IMR-90 (cell line): ENCODE results near the gene RNF141. TPM values are rescaled to one million over a fixed set of nuclear protein-coding genes. Genes with fewer than 3 reads are reported as not detected.

Source experiments
- ATAC-seq: fragments of 200-7000 bp; cut with Tn5 transposase; 2 replicates; pipeline ENCODE4 v1.9.1; 2020; ENCODE audit warnings: low read depth, mild to moderate bottlenecking, moderate library complexity
- BruUV-seq: library from RNA; stranded (reverse); fragments of 400-500 nt; replicated peaks from 2 replicates; lab custom pipeline; 2021; lab: Mats Ljungman, UMichigan
- CTCF ChIA-PET: fragments of 300-600 bp; formaldehyde crosslinking; extraction: SDS; loops from one replicate; lab custom pipeline; 2021; ENCODE audit warnings: antibody characterized with exemption; lab: Yijun Ruan, JAX
- POLR2A ChIA-PET: fragments of 300-600 bp; sonication (Branson Sonifier 250); formaldehyde crosslinking; loops from one replicate; lab custom pipeline; 2022; ENCODE audit warnings: antibody characterized with exemption; ENCODE audit not compliant: unreplicated experiment; lab: Charles Lee
- DNase-seq: peaks from one replicate; pipeline ENCODE4 v3.0.0; 2013
- H2AFZ ChIP-seq: replicated peaks from 2 replicates; pipeline ENCODE3; 2013; ENCODE audit warnings: low read length, mild to moderate bottlenecking; ENCODE audit not compliant: poor library complexity
- H2AK5ac ChIP-seq: 2 replicates; pipeline ENCODE4 v1.6.1; 2013; ENCODE audit warnings: low read depth, low read length, inconsistent platforms
- H2AK9ac ChIP-seq: replicated peaks from 2 replicates; pipeline ENCODE3; 2013; ENCODE audit warnings: mild to moderate bottlenecking, low read depth, low read length, moderate library complexity; ENCODE audit not compliant: poor library complexity
- H2BK120ac ChIP-seq: 2 replicates; pipeline ENCODE4 v1.6.1; 2013; ENCODE audit warnings: low read depth, low read length, inconsistent platforms
- H2BK15ac ChIP-seq: 3 replicates; pipeline ENCODE4 v1.6.1; 2013; ENCODE audit warnings: low read depth, low read length, inconsistent platforms
- H2BK20ac ChIP-seq: 2 replicates; pipeline ENCODE4 v1.6.1; 2013; ENCODE audit warnings: low read depth, mild to moderate bottlenecking, inconsistent platforms, low read length, moderate library complexity
- H2BK5ac ChIP-seq: 2 replicates; pipeline ENCODE4 v1.6.1; 2013; ENCODE audit warnings: mild to moderate bottlenecking, low read depth, low read length, inconsistent platforms; ENCODE audit not compliant: poor library complexity, severe bottlenecking
- H3K14ac ChIP-seq: replicated peaks from 2 replicates; pipeline ENCODE4 v1.6.1; 2013; ENCODE audit warnings: low read depth, low read length, inconsistent platforms
- H3K18ac ChIP-seq: 2 replicates; pipeline ENCODE4 v1.6.1; 2013; ENCODE audit warnings: low read depth, low read length, control low read depth
- H3K23ac ChIP-seq: 2 replicates; pipeline ENCODE4 v1.6.1; 2013; ENCODE audit warnings: low read depth, low read length, inconsistent platforms
- H3K27ac ChIP-seq: 2 replicates; pipeline ENCODE4 v1.5.1; 2013; ENCODE audit warnings: mild to moderate bottlenecking, control low read depth, low read length; ENCODE audit not compliant: insufficient read depth
- H3K27me3 ChIP-seq: 2 replicates; pipeline ENCODE4 v1.6.1; 2013; ENCODE audit warnings: low read length; ENCODE audit not compliant: control insufficient read depth, insufficient read depth
- H3K36me3 ChIP-seq: 2 replicates; pipeline ENCODE4 v1.6.1; 2013; ENCODE audit warnings: low read length, mixed read lengths; ENCODE audit not compliant: control insufficient read depth, insufficient read depth
- H3K4ac ChIP-seq: 2 replicates; pipeline ENCODE4 v1.6.1; 2013; ENCODE audit warnings: low read depth, low read length, inconsistent platforms
- H3K4me1 ChIP-seq: 2 replicates; pipeline ENCODE4 v1.6.1; 2013; ENCODE audit warnings: low read length, mixed read lengths; ENCODE audit not compliant: control insufficient read depth, insufficient read depth
- H3K4me2 ChIP-seq: 2 replicates; pipeline ENCODE4 v1.6.1; 2013; ENCODE audit warnings: low read depth, mild to moderate bottlenecking, control low read depth, low read length, moderate library complexity
- H3K4me3 ChIP-seq: 2 replicates; pipeline ENCODE4 v1.5.1; 2013; ENCODE audit warnings: low read depth, mild to moderate bottlenecking, control low read depth, low read length, moderate library complexity; ENCODE audit not compliant: insufficient read depth
- H3K56ac ChIP-seq: 2 replicates; pipeline ENCODE4 v1.6.1; 2013; ENCODE audit warnings: low read length, inconsistent platforms; ENCODE audit not compliant: insufficient read depth; ENCODE audit errors: extremely low read depth
- H3K79me1 ChIP-seq, 2 experiments: 2 replicates each; pipeline ENCODE4 v1.6.1; 2013; ENCODE audit warnings: low read length in 2 of 2, inconsistent platforms in 1 of 2, low read depth in 1 of 2
- H3K9ac ChIP-seq: 2 replicates; pipeline ENCODE4 v1.6.1; 2013; ENCODE audit warnings: low read depth, low read length, control low read depth
- H3K9me1 ChIP-seq: 2 replicates; pipeline ENCODE4 v1.6.1; 2013; ENCODE audit warnings: low read length, inconsistent platforms; ENCODE audit not compliant: insufficient read depth
- H3K9me3 ChIP-seq: 2 replicates; pipeline ENCODE4 v1.6.1; 2013; ENCODE audit warnings: low read length; ENCODE audit not compliant: control insufficient read depth, insufficient read depth
- H4K20me1 ChIP-seq: 2 replicates; pipeline ENCODE4 v1.6.1; 2013; ENCODE audit warnings: low read length, inconsistent platforms; ENCODE audit not compliant: insufficient read depth
- H4K5ac ChIP-seq: 2 replicates; pipeline ENCODE4 v1.6.1; 2013; ENCODE audit warnings: mild to moderate bottlenecking, low read depth, low read length, control low read depth
- H4K8ac ChIP-seq, 2 experiments: 2 replicates each; pipeline ENCODE4 v1.6.1; 2013; ENCODE audit warnings: low read depth in 2 of 2, low read length in 2 of 2, control low read depth in 1 of 2, inconsistent platforms in 1 of 2
- H4K91ac ChIP-seq: 2 replicates; pipeline ENCODE4 v1.6.1; 2013; ENCODE audit warnings: low read depth, low read length, inconsistent platforms; ENCODE audit not compliant: insufficient read depth
- BHLHE40 ChIP-seq: fragments of 150-350 bp; IDR thresholded peaks from 2 replicates; pipeline ENCODE4 v1.6.1; 2016; ENCODE audit warnings: mild to moderate bottlenecking, low read depth, low read length
- CEBPB ChIP-seq: IDR thresholded peaks from 2 replicates; pipeline ENCODE4 v1.6.1; 2012; ENCODE audit warnings: low read depth, low read length, improper control_type of control experiment
- CHD1 ChIP-seq: IDR thresholded peaks from 2 replicates; pipeline ENCODE4 v1.6.1; 2012; ENCODE audit warnings: low read depth, low read length, improper control_type of control experiment
- ELK1 ChIP-seq: fragments of 150-350 bp; IDR thresholded peaks from 2 replicates; pipeline ENCODE4 v1.6.1; 2016; ENCODE audit warnings: low read depth, mild to moderate bottlenecking, low read length, moderate library complexity, borderline replicate concordance
- FOS ChIP-seq: fragments of 150-350 bp; IDR thresholded peaks from 2 replicates; pipeline ENCODE4 v1.6.1; 2016; ENCODE audit warnings: low read depth, low read length
- MAFK ChIP-seq: IDR thresholded peaks from 2 replicates; pipeline ENCODE4 v1.6.1; 2012; ENCODE audit warnings: low read depth, low read length, improper control_type of control experiment
- MAZ ChIP-seq: IDR thresholded peaks from 2 replicates; pipeline ENCODE4 v1.6.1; 2012; ENCODE audit warnings: low read depth, mild to moderate bottlenecking, low read length, improper control_type of control experiment, moderate library complexity, borderline replicate concordance
- MXI1 ChIP-seq: IDR thresholded peaks from 2 replicates; pipeline ENCODE4 v1.6.1; 2012; ENCODE audit warnings: low read depth, mild to moderate bottlenecking, low read length, moderate library complexity, borderline replicate concordance
- NFE2L2 ChIP-seq: fragments of 150-350 bp; IDR thresholded peaks from 2 replicates; pipeline ENCODE4 v1.6.1; 2016; ENCODE audit warnings: low read depth, mild to moderate bottlenecking, low read length
- POLR2A ChIP-seq: IDR thresholded peaks from 2 replicates; pipeline ENCODE4 v1.6.1; 2012; ENCODE audit warnings: mild to moderate bottlenecking, low read depth, low read length
- RAD21 ChIP-seq: IDR thresholded peaks from 2 replicates; pipeline ENCODE4 v1.6.1; 2012; ENCODE audit warnings: low read length, improper control_type of control experiment
- RCOR1 ChIP-seq: IDR thresholded peaks from 2 replicates; pipeline ENCODE4 v1.6.1; 2012; ENCODE audit warnings: mild to moderate bottlenecking, low read length, improper control_type of control experiment; ENCODE audit not compliant: insufficient replicate concordance
- RFX5 ChIP-seq: IDR thresholded peaks from 2 replicates; pipeline ENCODE4 v1.8.0; 2012; ENCODE audit warnings: low read depth, mild to moderate bottlenecking, low read length, moderate library complexity
- SMC3 ChIP-seq: fragments of 150-350 bp; IDR thresholded peaks from 2 replicates; pipeline ENCODE4 v1.6.1; 2016; ENCODE audit warnings: low read depth, mild to moderate bottlenecking, antibody characterized with exemption, low read length, moderate library complexity
- WGBS, 2 experiments: methylation state at CpG; one replicate each; pipeline versions ENCODE4 v1.1.5 to v1.1.7; 2013; ENCODE audit warnings: missing lambda C conversion rate in 2 of 2; ENCODE audit not compliant: insufficient read length in 1 of 2; ENCODE audit errors: extremely low coverage in 2 of 2; 5-methylcytosine and 5-hydroxymethylcytosine counted together
- dilution Hi-C: fragments of 300-500 bp; cut with HindIII; formaldehyde crosslinking; loops from one replicate; pipeline ENCODE4 v1.14.3; 2018; ENCODE audit warnings: low sequenced_read_pairs; ENCODE audit not compliant: unreplicated experiment
- in situ Hi-C: fragments of 300-500 bp; cut with MboI; formaldehyde crosslinking; loops from 3 replicates; pipeline ENCODE4 v1.14.3; 2019; ENCODE audit warnings: low sequenced_read_pairs, inconsistent platforms, mixed read lengths
- intact Hi-C: fragments of 100-400 bp; cut with micrococcal nuclease; formaldehyde crosslinking; loops from 2 replicates; pipeline ENCODE4 v1.10.0; 2022
- polyA plus RNA-seq, 3 experiments: library from polyadenylated mRNA; depleted of rRNA; stranded (reverse); fragments of >200 nt; gene quantifications; 2 replicates each; pipeline ENCODE4 v1.2.3, GENCODE V29; 2012; ENCODE audit warnings: low replicate concordance in 1 of 3
- total RNA-seq: library from RNA; depleted of rRNA; stranded (reverse); fragments of >200 nt; gene quantifications from 2 replicates; pipeline ENCODE4 v1.2.3, GENCODE V29; 2012
- TF ChIP-seq, protein P1 (sequence below): fragments of 150-350 bp; IDR thresholded peaks from 2 replicates; pipeline ENCODE4 v1.6.1; 2017; ENCODE audit warnings: mild to moderate bottlenecking, antibody characterized with exemption, low read length, low read depth
- TF ChIP-seq, protein P2 (sequence below): conservative IDR thresholded peaks from 2 replicates; pipeline ENCODE4 v1.5.1; 2012; ENCODE audit warnings: mild to moderate bottlenecking, low read depth, low read length, improper control_type of control experiment

Gene RNF141
- total and polyA plus RNA-seq, 2 of the 4 experiments (the other 2 are of a cell fraction): 13.8 to 18.6 TPM

DNA sequence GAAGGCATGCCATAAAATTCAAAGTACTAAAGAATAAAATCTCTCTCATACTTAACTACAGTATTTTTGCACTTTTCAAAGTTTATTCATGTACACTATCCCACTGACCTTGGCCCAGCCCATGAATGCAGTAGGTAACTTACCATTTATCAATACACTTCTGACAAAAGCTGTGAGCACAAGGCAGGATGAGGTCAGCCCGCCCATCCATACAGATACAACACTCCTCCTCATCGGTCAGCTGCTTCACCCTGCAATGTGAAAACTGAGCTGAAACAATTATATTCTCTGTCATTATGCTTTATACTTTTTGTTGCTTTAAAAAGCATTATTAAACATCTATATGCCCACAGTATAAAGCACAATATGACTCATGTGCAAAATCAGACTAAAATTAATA lies 22.1 kb downstream of the RNF141 start:
- no peak overlapping the region for H4K8ac ChIP-seq
- H2AK5ac ChIP-seq: peak overlapping the region; percentile 79
- no peak overlapping the region for H3K4me3 ChIP-seq
- TF ChIP-seq RFX5: no peak
- TF ChIP-seq MXI1: no peak
- no peak for TF ChIP-seq MAZ
- TF ChIP-seq, protein P1, sequence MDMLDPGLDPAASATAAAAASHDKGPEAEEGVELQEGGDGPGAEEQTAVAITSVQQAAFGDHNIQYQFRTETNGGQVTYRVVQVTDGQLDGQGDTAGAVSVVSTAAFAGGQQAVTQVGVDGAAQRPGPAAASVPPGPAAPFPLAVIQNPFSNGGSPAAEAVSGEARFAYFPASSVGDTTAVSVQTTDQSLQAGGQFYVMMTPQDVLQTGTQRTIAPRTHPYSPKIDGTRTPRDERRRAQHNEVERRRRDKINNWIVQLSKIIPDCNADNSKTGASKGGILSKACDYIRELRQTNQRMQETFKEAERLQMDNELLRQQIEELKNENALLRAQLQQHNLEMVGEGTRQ: no peak
- no peak for TF ChIP-seq NFE2L2
- no peak for TF ChIP-seq MAFK
- no peak for TF ChIP-seq BHLHE40
- no peak for TF ChIP-seq POLR2A
- no peak for TF ChIP-seq CHD1
- TF ChIP-seq CEBPB: no peak
- TF ChIP-seq ELK1: no peak
- TF ChIP-seq, protein P2, sequence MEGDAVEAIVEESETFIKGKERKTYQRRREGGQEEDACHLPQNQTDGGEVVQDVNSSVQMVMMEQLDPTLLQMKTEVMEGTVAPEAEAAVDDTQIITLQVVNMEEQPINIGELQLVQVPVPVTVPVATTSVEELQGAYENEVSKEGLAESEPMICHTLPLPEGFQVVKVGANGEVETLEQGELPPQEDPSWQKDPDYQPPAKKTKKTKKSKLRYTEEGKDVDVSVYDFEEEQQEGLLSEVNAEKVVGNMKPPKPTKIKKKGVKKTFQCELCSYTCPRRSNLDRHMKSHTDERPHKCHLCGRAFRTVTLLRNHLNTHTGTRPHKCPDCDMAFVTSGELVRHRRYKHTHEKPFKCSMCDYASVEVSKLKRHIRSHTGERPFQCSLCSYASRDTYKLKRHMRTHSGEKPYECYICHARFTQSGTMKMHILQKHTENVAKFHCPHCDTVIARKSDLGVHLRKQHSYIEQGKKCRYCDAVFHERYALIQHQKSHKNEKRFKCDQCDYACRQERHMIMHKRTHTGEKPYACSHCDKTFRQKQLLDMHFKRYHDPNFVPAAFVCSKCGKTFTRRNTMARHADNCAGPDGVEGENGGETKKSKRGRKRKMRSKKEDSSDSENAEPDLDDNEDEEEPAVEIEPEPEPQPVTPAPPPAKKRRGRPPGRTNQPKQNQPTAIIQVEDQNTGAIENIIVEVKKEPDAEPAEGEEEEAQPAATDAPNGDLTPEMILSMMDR: no peak
- no peak for TF ChIP-seq FOS
- TF ChIP-seq RCOR1: no peak
- TF ChIP-seq RAD21: no peak
- no peak for TF ChIP-seq SMC3
- no peak overlapping the region for H2BK5ac ChIP-seq
- intact Hi-C loops: no loop called here
- H2AFZ ChIP-seq: no peak overlapping the region
- H3K9me1 ChIP-seq: 0 out of 2 replicates have a peak, but pooled peaks cover 11% of the 10 kb centered on the region
- peaks cover 12% of the 10 kb centered on the region for H3K36me3 ChIP-seq
- H2BK20ac ChIP-seq: no peak overlapping the region
- H3K9ac ChIP-seq: 0 out of 2 replicates have a peak overlapping the region, but pooled peaks have one; percentile 23
- no peak overlapping the region for H2BK15ac ChIP-seq
- BruUV-seq: no TSS peak
- no peak overlapping the region; the same call in 1 of the 2 replicates for H3K14ac ChIP-seq
- H3K9me3 ChIP-seq: no peaks in the 10 kb centered on the region
- POLR2A ChIA-PET: no interaction called here
- no peak overlapping the region for H2AK9ac ChIP-seq
- H3K4me1 ChIP-seq: peaks cover 8% of the 10 kb centered on the region
- peak overlapping the region; percentile 84 for H3K18ac ChIP-seq
- DNase-seq (no peak), ATAC-seq (no peak)
- no peak overlapping the region for H3K4me2 ChIP-seq
- no peaks in the 10 kb centered on the region for H3K27me3 ChIP-seq
- H3K4ac ChIP-seq: no peak overlapping the region; the same call in 1 of the 2 replicates
- H4K91ac ChIP-seq: no peak overlapping the region
- 0 out of 2 replicates have a peak overlapping the region, but pooled peaks have one; percentile 47 for H4K5ac ChIP-seq
- no peaks in the 10 kb centered on the region for H4K20me1 ChIP-seq
- no peak overlapping the region for H3K23ac ChIP-seq
- H3K27ac ChIP-seq: peak overlapping the region; percentile 43; the same call in 1 of the 2 replicates
- peaks cover 0 to 23% of the 10 kb centered on the region in 2 experiments; a peak in 3 of 4 replicates for H3K79me1 ChIP-seq
- peak overlapping the region; percentile 40; the same call in 1 of the 2 replicates for H2BK120ac ChIP-seq
- in situ Hi-C loops: no loop called here
- no CpG with 5 or more reads among the region's 2 CpGs for WGBS, 2 experiments
- CTCF ChIA-PET: interaction anchor here (0.5 to 1.0 kb wide), 2 partner anchors 22 to 36 kb away, joined by 3 read pairs; partner anchors contain the start of gene RNF141
- dilution Hi-C loops: loop anchor here (25.0 kb wide), 1 partner anchor 218 kb away; no protein-coding TSS in a partner anchor
- no peak overlapping the region for H3K56ac ChIP-seq
